ENCODE data around the gene TBCK. TPM values are rescaled to one million over a fixed set of nuclear protein-coding genes. Genes with fewer than 3 reads are reported as not detected.

The TBCK gene
- total and polyA plus RNA-seq, 2 of the 13 experiments (the other 11 are each of a cell fraction or from before 2014, with no cell fraction given), result 51.0 to 62.4 TPM

GRCh38 chr4:106273831-106274230, 42.2 kb downstream of the TBCK start:
- Histone ChIP-seq H3K27me3 (ENCODE audit: control insufficient read depth in 1 of 2, insufficient read depth in 2 of 2, low read length in 2 of 2) (no peaks in the 10 kb centered on the region), H2AFZ (ENCODE audit: low read length) (no peak overlapping the region), H3K4me2 (ENCODE audit: low read depth, low read length) (no peak overlapping the region), H4K20me1 (ENCODE audit: insufficient read depth, low read length) (no peaks in the 10 kb centered on the region), H3K4me3 (replicated peaks in 1 of 3; ENCODE audit: insufficient read depth in 1 of 3, low read depth in 2 of 3, low read length in 3 of 3) (no peak overlapping the region), H3K36me3 (replicated peaks in 1 of 2; ENCODE audit: control insufficient read depth in 1 of 2, insufficient read depth in 2 of 2, low read length in 2 of 2) (peaks cover 2 to 14% of the 10 kb centered on the region in 2 experiments; a peak in 2 of 5 replicates), H3K79me2 (ENCODE audit: insufficient read depth, low read length) (peaks cover 50% of the 10 kb centered on the region), H3K9ac (ENCODE audit: insufficient read depth, low read depth, low read length) (no peak overlapping the region), H3K9me3 (ENCODE audit: low read length) (no peaks in the 10 kb centered on the region), H3K4me1 (ENCODE audit: insufficient read depth, low read length) (peaks cover 22% of the 10 kb centered on the region), H3K27ac (ENCODE audit: extremely low read length, insufficient read depth, low read length) (no peak overlapping the region)
- FAIRE-seq (no peak), DNase-seq (ENCODE audit: low spot score) (no peak), ATAC-seq (no peak)
- in situ Hi-C loops (cut with HindIII; ENCODE audit: extremely low pct_ligation_motif_present, low pct_unique_long_range_greater_than_20kb) (no loop called here), intact Hi-C loops (cut with micrococcal nuclease; ENCODE audit: unreplicated experiment) (loop anchor here (5.0 kb wide), 1 partner anchor 758 kb away; no protein-coding TSS in a partner anchor)
- POLR2A ChIA-PET, result interaction anchor here (1.4 kb wide), 1 partner anchor 15 kb away, joined by 4 read pairs; no protein-coding TSS in a partner anchor
- CTCF ChIA-PET (ENCODE audit: low intra/inter-chr PET ratio, low total read pairs), result no interaction called here
- no TSS peak for BruUV-seq (replicated peaks)
- WGBS (ENCODE audit: low lambda C conversion rate), result 93% methylated on average over 2 of the region's 2 CpGs
- TF ChIP-seq ZC3H13 (CRISPR knock-in tag; IDR thresholded peaks at IDR 0.05), result no peak
- TF ChIP-seq PCBP2 (optimal IDR thresholded peaks at IDR 0.05; ENCODE audit: low read depth, low read length, poor library complexity, severe bottlenecking), result no peak
- TF ChIP-seq ARID2 (CRISPR knock-in tag; IDR thresholded peaks at IDR 0.05; ENCODE audit: borderline replicate concordance), result no peak
- no peak for TF ChIP-seq ZKSCAN8 (CRISPR knock-in tag; IDR thresholded peaks at IDR 0.05; ENCODE audit: borderline replicate concordance)
- TF ChIP-seq TOPORS (CRISPR knock-in tag; IDR thresholded peaks at IDR 0.05), result no peak
- no peak for TF ChIP-seq NFE2 (CRISPR knock-in tag; IDR thresholded peaks at IDR 0.05)
- no peak for TF ChIP-seq ZC3H4 (CRISPR knock-in tag; IDR thresholded peaks at IDR 0.05; ENCODE audit: borderline replicate concordance)
- no peak for TF ChIP-seq TEAD3 (CRISPR knock-in tag; optimal IDR thresholded peaks at IDR 0.05; ENCODE audit: borderline replicate concordance)
- no peak for TF ChIP-seq ZFP37 (CRISPR knock-in tag; IDR thresholded peaks at IDR 0.05; ENCODE audit: borderline replicate concordance)

- Histone ChIP-seq H3K9ac (ENCODE audit: insufficient read depth, low read depth, low read length) (no peak overlapping the region), H4K20me1 (ENCODE audit: insufficient read depth, low read length) (no peaks in the 10 kb centered on the region), H3K36me3 (replicated peaks in 1 of 2; ENCODE audit: control insufficient read depth in 1 of 2, insufficient read depth in 2 of 2, low read length in 2 of 2) (peaks cover 2 to 14% of the 10 kb centered on the region in 2 experiments; a peak in 3 of 5 replicates), H3K27me3 (ENCODE audit: control insufficient read depth in 1 of 2, insufficient read depth in 2 of 2, low read length in 2 of 2) (no peaks in the 10 kb centered on the region), H2AFZ (ENCODE audit: low read length) (no peak overlapping the region), H3K4me1 (ENCODE audit: insufficient read depth, low read length) (peaks cover 49% of the 10 kb centered on the region), H3K79me2 (ENCODE audit: insufficient read depth, low read length) (peaks cover 60% of the 10 kb centered on the region), H3K27ac (ENCODE audit: extremely low read length, insufficient read depth, low read length) (no peak overlapping the region), H3K9me3 (ENCODE audit: low read length) (no peaks in the 10 kb centered on the region), H3K4me3 (replicated peaks in 1 of 3; ENCODE audit: insufficient read depth in 1 of 3, low read depth in 2 of 3, low read length in 3 of 3) (no peak overlapping the region), H3K4me2 (ENCODE audit: low read depth, low read length) (no peak overlapping the region)
- CTCF ChIA-PET (ENCODE audit: low intra/inter-chr PET ratio, low total read pairs), result no interaction called here
- POLR2A ChIA-PET, result interaction anchor here (0.6 to 1.2 kb wide), 2 partner anchors 17 to 58 kb away, joined by 3 to 6 read pairs; no protein-coding TSS in a partner anchor
- in situ Hi-C loops (cut with HindIII; ENCODE audit: extremely low pct_ligation_motif_present, low pct_unique_long_range_greater_than_20kb), result no loop called here
- DNase-seq (ENCODE audit: low spot score), result no peak
- no TSS peak for BruUV-seq (replicated peaks)
- WGBS (ENCODE audit: low lambda C conversion rate), result 100% methylated on average over 1 of the region's 1 CpG
- ATAC-seq, result no peak
- intact Hi-C loops (cut with micrococcal nuclease; ENCODE audit: unreplicated experiment), result loop anchor here (5.0 kb wide), 1 partner anchor 762 kb away; no protein-coding TSS in a partner anchor
- FAIRE-seq, result no peak
- TF ChIP-seq ZNF343 (CRISPR knock-in tag; IDR thresholded peaks at IDR 0.05), result no peak
- no peak for TF ChIP-seq JUND (CRISPR knock-in tag; IDR thresholded peaks at IDR 0.05)
- no peak for TF ChIP-seq ZNF773 (CRISPR knock-in tag; IDR thresholded peaks at IDR 0.05; ENCODE audit: borderline replicate concordance)
- TF ChIP-seq ZNF501 (CRISPR knock-in tag; IDR thresholded peaks at IDR 0.05), result no peak
- no peak for TF ChIP-seq TRAFD1 (CRISPR knock-in tag; IDR thresholded peaks at IDR 0.05; ENCODE audit: borderline replicate concordance)
- TF ChIP-seq ZNF605 (CRISPR knock-in tag; IDR thresholded peaks at IDR 0.05), result no peak
- no peak for TF ChIP-seq CEBPG (CRISPR knock-in tag; IDR thresholded peaks at IDR 0.05)
- TF ChIP-seq ASH2L (IDR thresholded peaks at IDR 0.05; ENCODE audit: insufficient read length, low read depth, low read length), result no peak
- no peak for TF ChIP-seq REPIN1 (CRISPR knock-in tag; IDR thresholded peaks at IDR 0.05; ENCODE audit: borderline replicate concordance, low read depth)
- TF ChIP-seq ZC3H4 (CRISPR knock-in tag; IDR thresholded peaks at IDR 0.05; ENCODE audit: borderline replicate concordance), result no peak
- TF ChIP-seq ELF4 (CRISPR knock-in tag; IDR thresholded peaks at IDR 0.05; ENCODE audit: borderline replicate concordance), result no peak
These were observed 45.3 kb downstream of the TBCK start for GRCh38 chr4:106270736-106271135.
